Stimulated activated effector memory CD8-positive, alpha-beta T cell treated with anti-CD3 and anti-CD28 coated beads, Interleukin-12 subunit alpha, Interleukin-12 subunit beta, amount 100 ng/mL, for 72 hours (primary cell): ENCODE measurements around the gene LYZL2.
"Not testable (repeated sequence)": the region's sequence is repeated elsewhere in the genome, so short reads cannot be mapped to it uniquely, and the experiment has no call there.

ENCODE experiments used
- ATAC-seq: fragments of 150-1000 bp; cut with Tn5 transposase; 2 replicates; pipeline ENCODE4 v1.10.0; 2021
- DNase-seq, 2 donors: peaks; one replicate each; pipeline ENCODE4 v3.0.0; 2021 to 2022; ENCODE audit warnings: low spot score in 2 of 2
- H3K27ac Mint-ChIP-seq: one replicate; pipeline ENCODE4 v1.8.0; 2022; ENCODE audit warnings: mild to moderate bottlenecking, mixed read lengths
- H3K36me3 Mint-ChIP-seq: one replicate; pipeline ENCODE4 v1.8.0; 2022; ENCODE audit warnings: mild to moderate bottlenecking, mixed read lengths
- H3K4me1 Mint-ChIP-seq: one replicate; pipeline ENCODE4 v1.8.0; 2022; ENCODE audit warnings: mixed read lengths
- H3K4me3 Mint-ChIP-seq: one replicate; pipeline ENCODE4 v1.8.0; 2022; ENCODE audit warnings: mild to moderate bottlenecking, mixed read lengths
- H3K9me3 Mint-ChIP-seq: one replicate; pipeline ENCODE4 v1.8.0; 2022; ENCODE audit warnings: mixed read lengths

The LYZL2 gene

DNA sequence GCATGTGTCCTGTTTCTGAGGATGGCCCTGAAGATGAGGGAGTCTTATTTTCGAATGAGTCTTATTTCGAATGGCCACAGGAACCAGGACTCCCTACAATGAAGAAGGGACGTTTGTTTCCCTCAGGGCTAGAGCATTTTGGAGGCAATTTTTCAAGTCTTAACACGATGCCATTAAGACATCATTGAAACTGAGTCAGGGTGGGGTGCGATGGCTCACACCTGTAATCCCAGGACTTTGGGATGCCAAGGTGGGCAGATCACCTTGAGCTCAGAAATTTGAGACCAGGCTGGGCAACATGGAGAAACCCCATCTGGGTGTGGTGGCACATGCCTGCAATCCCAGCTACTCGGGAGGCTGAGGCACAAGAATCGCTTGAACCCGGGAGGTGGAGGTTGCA is 18.5 kb downstream of the LYZL2 start:
- not testable (repeated sequence) for H3K4me1 Mint-ChIP-seq, H3K4me3 Mint-ChIP-seq, H3K36me3 Mint-ChIP-seq, ATAC-seq, H3K27ac Mint-ChIP-seq, H3K9me3 Mint-ChIP-seq
- DNase-seq: peak in 1 of 2 donors; percentile 23

DNA sequence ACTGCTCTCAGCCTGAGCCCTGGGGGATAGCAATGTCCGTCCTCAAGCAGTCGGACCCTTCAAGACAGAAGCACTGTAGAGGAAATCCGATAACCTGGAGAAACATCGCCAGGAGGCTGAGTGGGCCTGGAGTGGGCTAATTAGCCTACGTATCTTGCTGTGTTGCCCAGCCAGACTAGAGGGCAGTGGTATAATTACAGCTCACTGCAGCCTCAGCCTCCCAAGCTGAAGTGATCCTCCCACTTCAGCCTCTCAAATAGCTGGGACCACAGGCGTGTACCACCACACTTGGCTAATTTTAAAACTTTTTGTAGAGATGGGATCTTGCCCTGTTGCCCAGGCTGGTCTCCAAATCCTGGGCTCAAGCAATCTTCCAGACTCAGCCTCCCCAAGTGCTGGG is 21.7 kb downstream of the LYZL2 start:
- no peak overlapping the region for H3K4me3 Mint-ChIP-seq
- H3K36me3 Mint-ChIP-seq: no peaks in the 10 kb centered on the region
- no peak overlapping the region for H3K27ac Mint-ChIP-seq
- no peak for ATAC-seq
- peaks cover 5% of the 10 kb centered on the region for H3K9me3 Mint-ChIP-seq
- peak in 1 of 2 donors; percentile 42 for DNase-seq
- H3K4me1 Mint-ChIP-seq: no peaks in the 10 kb centered on the region

DNA sequence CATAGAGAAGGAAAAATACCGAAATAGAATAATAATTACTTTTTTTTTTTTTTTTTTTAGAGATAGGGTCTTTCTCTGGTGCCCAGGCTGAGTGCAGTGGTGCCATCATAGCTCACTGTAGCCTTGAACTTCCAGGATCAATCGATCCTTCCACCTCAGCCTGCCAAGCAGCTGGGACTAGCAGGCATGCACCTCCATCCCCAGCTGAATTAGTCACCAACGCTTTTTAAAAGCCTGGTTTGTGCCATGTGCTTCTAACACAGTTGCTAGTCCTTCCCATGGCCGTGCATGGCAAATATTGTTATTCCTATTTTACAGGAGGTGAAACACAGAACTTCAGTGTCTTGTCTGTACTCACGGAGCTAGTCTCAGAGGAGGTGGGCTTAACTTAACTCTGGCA is 23.2 kb downstream of the LYZL2 start:
- no peak overlapping the region for H3K27ac Mint-ChIP-seq
- ATAC-seq (no peak), DNase-seq (no peak)
- peaks cover 5% of the 10 kb centered on the region for H3K9me3 Mint-ChIP-seq
- H3K4me1 Mint-ChIP-seq: no peaks in the 10 kb centered on the region
- H3K36me3 Mint-ChIP-seq: no peaks in the 10 kb centered on the region
- no peak overlapping the region for H3K4me3 Mint-ChIP-seq

GRCh38 chr10:30605341-30606121 is 24.0 kb downstream of the LYZL2 start:
- DNase-seq, H3K4me3 Mint-ChIP-seq, H3K4me1 Mint-ChIP-seq, H3K36me3 Mint-ChIP-seq, H3K27ac Mint-ChIP-seq, H3K9me3 Mint-ChIP-seq, ATAC-seq: not testable (repeated sequence)

DNA sequence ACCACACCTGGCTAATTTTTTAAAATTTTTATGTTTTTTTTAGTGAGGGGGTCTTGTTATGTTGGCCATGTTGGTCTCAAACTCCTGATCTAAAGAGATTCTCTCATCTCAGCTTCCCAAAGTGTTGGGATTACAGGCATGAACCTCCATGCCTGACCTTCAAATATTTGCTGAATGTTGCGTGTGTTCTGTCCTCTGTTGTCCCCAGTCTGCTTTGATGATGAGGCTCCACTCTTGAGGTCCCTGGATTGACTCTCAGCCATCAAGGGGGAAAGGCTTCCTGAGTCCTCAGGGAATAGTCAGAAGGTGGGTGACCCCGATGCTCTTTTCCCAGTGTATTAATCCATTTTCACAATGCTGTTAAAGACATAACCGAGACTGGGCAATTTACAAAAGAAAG is 26.0 kb downstream of the LYZL2 start:
- Mint-ChIP-seq H3K9me3 (peaks cover 5% of the 10 kb centered on the region), H3K36me3 (no peaks in the 10 kb centered on the region), H3K4me1 (no peaks in the 10 kb centered on the region), H3K27ac (no peak overlapping the region), H3K4me3 (no peak overlapping the region)
- no peak for ATAC-seq
- DNase-seq: no peak

DNA sequence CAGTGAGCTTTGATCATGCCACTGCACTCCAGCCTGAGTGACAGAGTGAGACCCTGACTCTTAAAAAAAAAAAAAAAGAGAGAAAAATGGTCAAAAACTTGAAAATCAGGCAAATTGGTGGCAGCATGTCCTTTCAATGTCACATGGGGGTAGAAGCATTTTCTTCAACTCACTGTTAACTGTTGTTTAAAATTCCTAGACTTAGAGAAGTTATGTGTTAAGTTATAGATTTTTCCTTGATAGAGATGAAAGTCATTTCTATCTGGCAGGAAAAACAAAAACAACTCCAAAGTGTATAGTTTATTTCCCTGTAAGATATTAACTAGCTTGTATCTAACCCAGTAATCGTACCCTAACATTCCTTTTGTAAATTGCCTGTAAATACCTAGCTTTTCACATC is 26.8 kb downstream of the LYZL2 start:
- H3K4me1 Mint-ChIP-seq: no peaks in the 10 kb centered on the region
- no peaks in the 10 kb centered on the region for H3K36me3 Mint-ChIP-seq
- H3K9me3 Mint-ChIP-seq: peaks cover 5% of the 10 kb centered on the region
- ATAC-seq (no peak), DNase-seq (no peak)
- no peak overlapping the region for H3K27ac Mint-ChIP-seq
- H3K4me3 Mint-ChIP-seq: no peak overlapping the region

- Mint-ChIP-seq H3K4me1 (no peaks in the 10 kb centered on the region), H3K36me3 (no peaks in the 10 kb centered on the region), H3K4me3 (no peak overlapping the region), H3K9me3 (peaks cover 5% of the 10 kb centered on the region), H3K27ac (no peak overlapping the region)
- DNase-seq (no peak), ATAC-seq (peak; percentile 65)
Observed at GRCh38 chr10:30600005-30600404, 29.5 kb downstream of the LYZL2 start.

GRCh38 chr10:30598105-30598776 is 31.3 kb downstream of the LYZL2 start:
- Mint-ChIP-seq H3K4me1 (no peaks in the 10 kb centered on the region), H3K36me3 (no peaks in the 10 kb centered on the region), H3K27ac (no peak overlapping the region), H3K9me3 (no peaks in the 10 kb centered on the region), H3K4me3 (no peak overlapping the region)
- ATAC-seq (no peak), DNase-seq (no peak)

- DNase-seq, H3K4me1 Mint-ChIP-seq, H3K27ac Mint-ChIP-seq, ATAC-seq, H3K4me3 Mint-ChIP-seq, H3K36me3 Mint-ChIP-seq, H3K9me3 Mint-ChIP-seq: not testable (repeated sequence)
Observed at GRCh38 chr10:30597433-30597824, 32.1 kb downstream of the LYZL2 start.

GRCh38 chr10:30596493-30597432 is 32.8 kb downstream of the LYZL2 start:
- not testable (repeated sequence) for H3K36me3 Mint-ChIP-seq, H3K27ac Mint-ChIP-seq, ATAC-seq, DNase-seq, H3K4me1 Mint-ChIP-seq, H3K4me3 Mint-ChIP-seq, H3K9me3 Mint-ChIP-seq

DNA sequence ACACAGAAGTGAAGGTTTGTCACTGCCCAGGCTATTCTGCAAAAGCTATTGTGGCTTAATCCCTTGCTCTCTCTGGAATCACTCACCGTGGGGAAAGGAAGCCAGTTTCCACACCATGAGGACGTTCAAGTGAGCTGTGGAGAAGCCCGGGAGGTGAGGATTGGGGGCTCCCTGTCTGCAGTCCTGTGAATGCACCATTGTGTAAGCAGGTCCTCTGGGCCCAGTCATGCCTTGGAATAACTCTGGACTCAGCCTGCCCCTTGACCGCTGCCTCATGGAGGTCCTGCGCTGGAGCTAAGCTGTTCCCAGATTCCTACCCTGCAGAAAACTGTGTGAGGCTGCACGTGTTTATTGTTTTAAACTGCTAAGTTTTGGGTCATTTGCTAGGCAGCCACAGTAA is 33.5 kb downstream of the LYZL2 start:
- Mint-ChIP-seq H3K9me3 (no peaks in the 10 kb centered on the region), H3K4me3 (no peak overlapping the region), H3K4me1 (no peaks in the 10 kb centered on the region), H3K27ac (no peak overlapping the region), H3K36me3 (no peaks in the 10 kb centered on the region)
- ATAC-seq (no peak), DNase-seq (no peak)

GRCh38 chr10:30594077-30594476 is 35.5 kb downstream of the LYZL2 start:
- Mint-ChIP-seq H3K36me3 (no peaks in the 10 kb centered on the region), H3K27ac (no peak overlapping the region), H3K4me1 (no peaks in the 10 kb centered on the region), H3K9me3 (no peaks in the 10 kb centered on the region), H3K4me3 (no peak overlapping the region)
- no peak for ATAC-seq
- DNase-seq: no peak

DNA sequence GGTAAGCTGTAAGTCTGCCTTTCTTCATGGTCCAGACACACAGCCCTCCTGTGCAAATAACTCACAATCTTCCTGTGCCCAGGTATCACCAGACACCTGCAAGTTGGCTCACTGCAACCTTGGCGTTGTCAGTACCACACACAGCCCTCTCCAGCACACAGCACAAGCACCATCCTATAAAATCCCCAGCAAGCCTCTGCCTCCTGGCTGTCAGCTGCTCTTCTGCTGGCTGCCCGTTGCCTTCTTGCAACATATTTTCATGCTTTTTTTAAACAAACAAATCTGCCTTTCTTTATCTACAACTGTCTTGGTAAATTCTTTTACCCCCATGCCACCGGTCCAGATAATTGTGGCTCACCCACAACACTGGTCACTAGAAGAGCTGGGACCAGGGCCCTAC is 36.8 kb downstream of the LYZL2 start:
- H3K4me3 Mint-ChIP-seq, H3K27ac Mint-ChIP-seq, H3K36me3 Mint-ChIP-seq, H3K4me1 Mint-ChIP-seq, H3K9me3 Mint-ChIP-seq, DNase-seq, ATAC-seq: not testable (repeated sequence)

DNA sequence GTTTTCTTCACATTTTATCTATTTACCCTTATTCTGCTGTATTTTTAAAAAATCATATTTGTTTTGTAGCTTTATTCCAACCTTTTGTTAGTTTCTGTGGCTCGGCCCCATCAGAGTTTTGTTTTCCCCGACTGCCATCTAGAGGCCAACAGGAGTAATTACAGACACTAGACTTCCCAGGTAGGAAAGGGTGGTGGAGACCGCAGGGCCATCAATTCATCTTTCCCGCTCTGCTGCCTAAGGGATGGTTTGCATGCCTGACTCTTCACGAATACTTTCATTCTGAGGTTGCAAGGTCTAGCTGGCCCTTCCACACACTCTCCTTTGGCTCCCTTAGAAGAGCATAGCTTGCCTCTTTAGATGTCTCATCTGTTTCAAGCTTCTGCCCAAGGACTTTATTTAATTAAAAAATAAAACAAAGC is 38.3 kb downstream of the LYZL2 start:
- Mint-ChIP-seq H3K4me3 (no peak overlapping the region), H3K4me1 (no peaks in the 10 kb centered on the region), H3K9me3 (no peaks in the 10 kb centered on the region), H3K36me3 (no peaks in the 10 kb centered on the region), H3K27ac (no peak overlapping the region)
- peak; percentile 67 for ATAC-seq
- peak; percentile 19 to 62 for DNase-seq

DNA sequence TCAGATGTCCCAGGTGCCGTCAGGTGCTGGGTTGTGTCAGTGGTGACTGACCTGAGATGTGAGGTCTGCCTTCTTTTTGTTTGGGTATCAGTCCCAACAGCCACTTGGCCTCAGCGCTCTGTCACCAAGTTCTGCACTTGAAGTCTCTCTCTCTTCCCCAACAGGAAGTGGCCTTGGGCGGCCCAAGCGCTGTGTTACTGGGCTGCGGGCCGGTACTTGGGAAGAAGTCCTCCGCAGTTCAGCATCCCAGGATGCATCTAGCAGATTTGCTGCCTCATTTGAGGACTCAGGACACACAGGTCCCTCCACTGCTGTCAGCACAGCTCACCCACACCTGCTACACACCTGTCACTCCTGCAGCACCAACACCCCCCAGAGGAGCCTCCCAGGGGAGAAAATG is 40.1 kb downstream of the LYZL2 start:
- Mint-ChIP-seq H3K27ac (no peak overlapping the region), H3K9me3 (no peaks in the 10 kb centered on the region), H3K36me3 (no peaks in the 10 kb centered on the region), H3K4me1 (no peaks in the 10 kb centered on the region), H3K4me3 (no peak overlapping the region)
- no peak for DNase-seq
- no peak for ATAC-seq
